ENCODE results near the gene SLC6A13. TPM values are rescaled to one million over a fixed set of nuclear protein-coding genes. Genes with fewer than 3 reads are reported as not detected.

SLC6A13 gene
- total RNA-seq, 1 donor from 2014 or later, result 0.91 TPM

- TF ChIP-seq CTCF (IDR thresholded peaks at IDR 0.05; ENCODE audit: partially characterized antibody, unreplicated experiment), result no peak
- H3K4me1 Mint-ChIP-seq (ENCODE audit: low read depth, unreplicated experiment), result peaks cover 49% of the 10 kb centered on the region
- peak overlapping the region; percentile 98 for H3K27ac Mint-ChIP-seq (ENCODE audit: unreplicated experiment)
- peaks cover 4% of the 10 kb centered on the region for H3K36me3 Mint-ChIP-seq (ENCODE audit: unreplicated experiment)
- peaks cover 32% of the 10 kb centered on the region for H3K27me3 Mint-ChIP-seq (ENCODE audit: unreplicated experiment)
- DNase-seq, result no peak
- peak overlapping the region; percentile 61 for H3K4me3 Mint-ChIP-seq (ENCODE audit: unreplicated experiment)
- peaks cover 22% of the 10 kb centered on the region for H3K9me3 Mint-ChIP-seq (ENCODE audit: unreplicated experiment)
Observed at GRCh38 chr12:177336-177979, 85.2 kb downstream of the SLC6A13 start.

GRCh38 chr12:176321-177181 lies 86.1 kb downstream of the SLC6A13 start:
- TF ChIP-seq CTCF (IDR thresholded peaks at IDR 0.05; ENCODE audit: partially characterized antibody, unreplicated experiment), result no peak
- Mint-ChIP-seq H3K4me1 (ENCODE audit: low read depth, unreplicated experiment) (peaks cover 56% of the 10 kb centered on the region), H3K27me3 (ENCODE audit: unreplicated experiment) (peaks cover 33% of the 10 kb centered on the region), H3K9me3 (ENCODE audit: unreplicated experiment) (peaks cover 23% of the 10 kb centered on the region), H3K4me3 (ENCODE audit: unreplicated experiment) (peak overlapping the region; percentile 69), H3K27ac (ENCODE audit: unreplicated experiment) (peak overlapping the region; percentile 98), H3K36me3 (ENCODE audit: unreplicated experiment) (peaks cover 4% of the 10 kb centered on the region)
- peak; percentile 80 for DNase-seq

DNA sequence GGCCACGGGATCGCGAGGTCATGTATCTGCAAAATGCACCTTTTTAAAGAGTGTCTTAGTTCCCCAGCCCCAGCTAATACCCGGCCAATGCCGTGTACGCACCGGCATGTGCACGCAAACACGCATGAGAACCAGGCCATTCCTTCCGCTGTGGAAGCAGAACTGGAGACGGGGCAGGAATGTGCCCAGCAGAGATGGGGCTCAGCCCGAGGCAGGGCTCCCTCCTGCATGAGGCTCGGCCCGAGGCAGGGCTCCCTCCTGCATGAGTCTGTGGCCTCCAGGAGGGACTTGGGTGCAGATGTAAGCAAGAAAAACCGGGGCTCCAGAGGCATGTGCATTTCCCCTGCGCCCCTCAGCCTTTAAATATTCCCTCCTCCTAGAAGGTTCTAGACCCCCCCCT lies 86.9 kb downstream of the SLC6A13 start:
- peak overlapping the region; percentile 98 for H3K27ac Mint-ChIP-seq (ENCODE audit: unreplicated experiment)
- peaks cover 4% of the 10 kb centered on the region for H3K36me3 Mint-ChIP-seq (ENCODE audit: unreplicated experiment)
- no peak for DNase-seq
- H3K27me3 Mint-ChIP-seq (ENCODE audit: unreplicated experiment), result peaks cover 34% of the 10 kb centered on the region
- TF ChIP-seq CTCF (IDR thresholded peaks at IDR 0.05; ENCODE audit: partially characterized antibody, unreplicated experiment), result no peak
- peaks cover 61% of the 10 kb centered on the region for H3K4me1 Mint-ChIP-seq (ENCODE audit: low read depth, unreplicated experiment)
- H3K9me3 Mint-ChIP-seq (ENCODE audit: unreplicated experiment), result peaks cover 21% of the 10 kb centered on the region
- H3K4me3 Mint-ChIP-seq (ENCODE audit: unreplicated experiment), result no peak overlapping the region

GRCh38 chr12:175250-175649 lies 87.4 kb downstream of the SLC6A13 start:
- Mint-ChIP-seq H3K36me3 (ENCODE audit: unreplicated experiment) (peaks cover 2% of the 10 kb centered on the region), H3K9me3 (ENCODE audit: unreplicated experiment) (peaks cover 21% of the 10 kb centered on the region), H3K4me1 (ENCODE audit: low read depth, unreplicated experiment) (peaks cover 59% of the 10 kb centered on the region), H3K27me3 (ENCODE audit: unreplicated experiment) (peaks cover 34% of the 10 kb centered on the region), H3K27ac (ENCODE audit: unreplicated experiment) (peak overlapping the region; percentile 98), H3K4me3 (ENCODE audit: unreplicated experiment) (no peak overlapping the region)
- TF ChIP-seq CTCF (IDR thresholded peaks at IDR 0.05; ENCODE audit: partially characterized antibody, unreplicated experiment), result no peak
- DNase-seq, result no peak

GRCh38 chr12:174596-174995 lies 88.0 kb downstream of the SLC6A13 start:
- DNase-seq, result no peak
- Mint-ChIP-seq H3K36me3 (ENCODE audit: unreplicated experiment) (no peaks in the 10 kb centered on the region), H3K27me3 (ENCODE audit: unreplicated experiment) (peaks cover 34% of the 10 kb centered on the region), H3K4me1 (ENCODE audit: low read depth, unreplicated experiment) (peaks cover 59% of the 10 kb centered on the region), H3K9me3 (ENCODE audit: unreplicated experiment) (peaks cover 15% of the 10 kb centered on the region), H3K4me3 (ENCODE audit: unreplicated experiment) (no peak overlapping the region), H3K27ac (ENCODE audit: unreplicated experiment) (no peak overlapping the region)
- no peak for TF ChIP-seq CTCF (IDR thresholded peaks at IDR 0.05; ENCODE audit: partially characterized antibody, unreplicated experiment)

All from glutamatergic neuron (in vitro differentiated cells).